Upper lobe of left lung (tissue), 6 donors: ENCODE data around the gene RFX2. TPM values are rescaled to one million over a fixed set of nuclear protein-coding genes. Genes with fewer than 3 reads are reported as not detected.
A peak's percentile ranks its signal among the peaks of the same experiment; 100 is the strongest.

Experiments
- ATAC-seq, 2 donors: fragments of 200-7000 bp; cut with Tn5 transposase; one replicate each; pipeline ENCODE4 v1.9.1; 2022; ENCODE audit warnings: mild to moderate bottlenecking in 2 of 2, moderate library complexity in 2 of 2; ENCODE audit not compliant: low FRiP score in 2 of 2
- DNase-seq, 2 donors: peaks; one replicate each; pipeline ENCODE4 v3.0.0-alpha.2; 2019 to 2020
- H3K27ac ChIP-seq, 4 donors: fragments of 200-600 bp; sonication (generic); one replicate each; pipeline ENCODE4 v1.5.1; 2016 to 2019
- H3K27me3 ChIP-seq, 4 donors: fragments of 200-600 bp; sonication (generic); one replicate each; pipeline ENCODE4 v1.5.1; 2017 to 2019
- H3K36me3 ChIP-seq, 4 donors: fragments of 200-600 bp; sonication (generic); one replicate each; pipeline ENCODE4 v1.5.1; 2016 to 2019
- H3K4me1 ChIP-seq, 4 donors: fragments of 200-600 bp; sonication (generic); one replicate each; pipeline ENCODE4 v1.5.1; 2018 to 2019
- H3K4me3 ChIP-seq, 4 donors: fragments of 200-600 bp; sonication (generic); one replicate each; pipeline ENCODE4 v1.5.1; 2017 to 2019; ENCODE audit warnings: mild to moderate bottlenecking in 2 of 4, moderate library complexity in 1 of 4
- H3K9me3 ChIP-seq, 4 donors: fragments of 200-600 bp; sonication (generic); one replicate each; pipeline ENCODE4 v1.5.1; 2018 to 2019
- EP300 ChIP-seq, 4 donors: sonication (generic); formaldehyde crosslinking; IDR thresholded peaks; one replicate each; pipeline ENCODE4 v1.5.1; 2017; ENCODE audit warnings: antibody characterized with exemption in 4 of 4, control low read depth in 2 of 4
- POLR2A ChIP-seq, 4 donors: fragments of 450-650 bp; IDR thresholded peaks; one replicate each; pipeline ENCODE4 v1.5.1; 2016 to 2017; ENCODE audit warnings: antibody characterized with exemption in 4 of 4, mild to moderate bottlenecking in 2 of 4
- POLR2AphosphoS5 ChIP-seq, 2 donors: sonication (generic); formaldehyde crosslinking; IDR thresholded peaks; one replicate each; pipeline ENCODE4 v1.5.1; 2017; ENCODE audit warnings: antibody characterized with exemption in 2 of 2
- WGBS, 2 donors: methylation state at CpG; one replicate each; pipeline ENCODE4 v1.1.5; 2017 to 2018; 5-methylcytosine and 5-hydroxymethylcytosine counted together
- total RNA-seq, 6 donors: library from RNA; depleted of rRNA in 4 of 6; stranded (reverse); fragments of >200 nt in 4 of 6; gene quantifications; one replicate each; pipeline versions ENCODE4 v1.1.0 to v1.2.1, GENCODE V29; 2016 to 2021
- TF ChIP-seq, protein P1 (sequence below), 6 experiments: fragments of 450-650 bp in 4 of 6; fragments of 200-600 bp in 2 of 6; sonication (generic) in 2 of 6; IDR thresholded peaks; one replicate each; pipeline ENCODE4 v1.5.1; 2016 to 2019; ENCODE audit warnings: antibody characterized with exemption in 6 of 6
- donor health status: DM: no; HTN: no; CAD: no; lungs with moderate emphysema.
- donor health status: DM: no; HTN: yes; CAD: no; lungs with severe emphysema.

The RFX2 gene
- total RNA-seq, 6 donors from 2014 or later: 14.3 to 111 (median 28.6) TPM

DNA sequence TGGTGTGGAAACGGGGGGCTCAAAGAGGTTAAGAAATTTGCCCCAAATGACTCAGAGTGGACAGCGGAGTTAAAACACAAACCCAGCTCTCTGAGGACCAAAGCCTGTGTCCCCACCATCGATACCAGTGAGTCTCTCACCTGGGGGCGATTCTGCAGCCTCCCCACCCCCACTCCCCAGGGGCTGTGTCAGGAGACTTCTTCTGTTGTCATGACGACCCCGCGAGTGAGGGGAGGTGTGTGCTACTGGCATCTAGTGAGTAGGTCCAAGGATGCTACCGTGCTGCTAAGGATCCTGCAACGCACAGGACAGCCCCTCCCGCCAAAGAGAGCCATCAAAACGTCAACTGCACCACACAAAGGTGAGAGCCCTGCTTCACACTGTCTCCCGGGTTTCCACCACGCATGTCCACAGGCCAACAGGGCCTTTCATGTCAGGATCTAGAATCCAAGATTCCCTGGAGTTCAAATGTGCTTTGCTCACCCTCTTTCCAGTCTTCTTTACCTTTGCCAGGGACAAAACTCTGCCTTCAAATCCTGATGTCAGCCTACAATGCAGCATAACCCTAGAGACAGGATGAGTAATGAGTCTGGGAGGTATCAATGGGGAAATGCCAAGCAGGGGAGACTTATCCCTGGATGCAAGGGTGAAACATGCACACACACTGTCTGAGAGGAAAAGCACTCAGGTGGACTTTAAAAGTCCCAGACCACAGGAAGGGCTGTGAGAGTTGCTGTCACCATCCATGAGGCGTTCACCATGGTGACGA is 136.2 kb downstream of the RFX2 start:
- 82 to 85% methylated on average over 5 to 15 of the region's 15 CpGs for WGBS, 2 donors
- Histone ChIP-seq H3K4me3 (no peak overlapping the region), H3K4me1 (peaks cover 49 to 72% (median 54%) of the 10 kb centered on the region in 4 donors), H3K27ac (peak overlapping the region in 1 of 4 donors; percentile 36), H3K36me3 (peaks cover 0 to 21% (median 11%) of the 10 kb centered on the region in 4 donors), H3K9me3 (no peaks in the 10 kb centered on the region), H3K27me3 (no peaks in the 10 kb centered on the region)
- ATAC-seq: no peak
- TF ChIP-seq, protein P1, sequence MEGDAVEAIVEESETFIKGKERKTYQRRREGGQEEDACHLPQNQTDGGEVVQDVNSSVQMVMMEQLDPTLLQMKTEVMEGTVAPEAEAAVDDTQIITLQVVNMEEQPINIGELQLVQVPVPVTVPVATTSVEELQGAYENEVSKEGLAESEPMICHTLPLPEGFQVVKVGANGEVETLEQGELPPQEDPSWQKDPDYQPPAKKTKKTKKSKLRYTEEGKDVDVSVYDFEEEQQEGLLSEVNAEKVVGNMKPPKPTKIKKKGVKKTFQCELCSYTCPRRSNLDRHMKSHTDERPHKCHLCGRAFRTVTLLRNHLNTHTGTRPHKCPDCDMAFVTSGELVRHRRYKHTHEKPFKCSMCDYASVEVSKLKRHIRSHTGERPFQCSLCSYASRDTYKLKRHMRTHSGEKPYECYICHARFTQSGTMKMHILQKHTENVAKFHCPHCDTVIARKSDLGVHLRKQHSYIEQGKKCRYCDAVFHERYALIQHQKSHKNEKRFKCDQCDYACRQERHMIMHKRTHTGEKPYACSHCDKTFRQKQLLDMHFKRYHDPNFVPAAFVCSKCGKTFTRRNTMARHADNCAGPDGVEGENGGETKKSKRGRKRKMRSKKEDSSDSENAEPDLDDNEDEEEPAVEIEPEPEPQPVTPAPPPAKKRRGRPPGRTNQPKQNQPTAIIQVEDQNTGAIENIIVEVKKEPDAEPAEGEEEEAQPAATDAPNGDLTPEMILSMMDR (IDR thresholded peaks at IDR 0.05): no peak
- no peak for TF ChIP-seq POLR2A (IDR thresholded peaks at IDR 0.05)
- no peak for DNase-seq

DNA sequence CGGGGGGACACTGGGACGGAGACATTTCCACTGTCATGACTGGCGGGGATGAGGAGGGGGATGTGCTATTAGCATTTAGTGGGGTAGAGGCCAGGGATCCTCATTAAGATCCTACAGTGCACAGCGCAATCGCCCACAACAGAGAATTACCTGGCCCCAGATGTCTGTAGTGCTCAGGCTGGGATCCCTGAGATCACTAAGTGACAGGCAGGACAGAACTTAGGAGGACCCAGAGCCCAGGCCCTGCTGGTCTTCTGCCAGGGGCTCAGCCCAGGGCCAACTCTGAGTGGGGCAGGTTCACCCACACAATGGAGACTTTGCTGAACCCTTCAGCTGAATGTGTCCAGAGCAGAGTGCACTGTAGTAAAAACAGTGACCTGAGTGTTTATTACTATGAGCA is 136.9 kb downstream of the RFX2 start:
- H3K4me3 ChIP-seq: no peak overlapping the region
- TF ChIP-seq POLR2A (IDR thresholded peaks at IDR 0.05) (no peak), EP300 (IDR thresholded peaks at IDR 0.05) (no peak), POLR2AphosphoS5 (IDR thresholded peaks at IDR 0.05) (no peak)
- TF ChIP-seq, protein P1 (IDR thresholded peaks at IDR 0.05): no peak
- no peak overlapping the region for H3K27ac ChIP-seq
- no peaks in the 10 kb centered on the region for H3K27me3 ChIP-seq
- DNase-seq (no peak), ATAC-seq (no peak)
- 81 to 89% methylated on average over 5 of the region's 5 CpGs for WGBS, 2 donors
- peaks cover 49 to 72% (median 56%) of the 10 kb centered on the region in 4 donors for H3K4me1 ChIP-seq
- peaks cover 0 to 21% (median 11%) of the 10 kb centered on the region in 4 donors for H3K36me3 ChIP-seq
- no peaks in the 10 kb centered on the region for H3K9me3 ChIP-seq

DNA sequence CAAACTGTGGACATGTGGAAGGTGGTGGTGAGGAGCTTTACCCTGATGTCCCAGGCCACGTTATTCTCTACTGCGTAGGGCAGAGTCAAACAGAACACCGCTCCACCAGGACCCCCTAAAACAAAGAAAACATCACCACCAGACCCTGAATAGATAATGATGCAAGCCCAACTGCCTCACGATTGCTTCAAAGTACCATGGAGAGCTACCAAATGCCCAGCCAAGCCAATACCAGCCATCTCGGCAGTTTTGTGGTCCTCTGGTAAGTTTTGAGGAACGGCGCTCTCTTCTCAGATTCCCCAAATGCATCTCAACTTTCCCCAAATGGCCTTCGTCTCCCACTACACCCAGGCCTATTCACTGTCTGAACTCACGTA is 138.0 kb downstream of the RFX2 start:
- no peaks in the 10 kb centered on the region for H3K9me3 ChIP-seq
- ATAC-seq: no peak
- no peak overlapping the region for H3K4me3 ChIP-seq
- no peak for DNase-seq
- no peaks in the 10 kb centered on the region for H3K27me3 ChIP-seq
- H3K4me1 ChIP-seq: peaks cover 58 to 80% (median 66%) of the 10 kb centered on the region in 4 donors
- WGBS, 2 donors: 83 to 87% methylated on average over 9 of the region's 9 CpGs
- TF ChIP-seq EP300 (IDR thresholded peaks at IDR 0.05) (no peak), POLR2AphosphoS5 (IDR thresholded peaks at IDR 0.05) (no peak), POLR2A (IDR thresholded peaks at IDR 0.05) (no peak)
- TF ChIP-seq, protein P1 (IDR thresholded peaks at IDR 0.05): no peak
- no peak overlapping the region for H3K27ac ChIP-seq
- H3K36me3 ChIP-seq: peaks cover 0 to 21% (median 11%) of the 10 kb centered on the region in 4 donors

DNA sequence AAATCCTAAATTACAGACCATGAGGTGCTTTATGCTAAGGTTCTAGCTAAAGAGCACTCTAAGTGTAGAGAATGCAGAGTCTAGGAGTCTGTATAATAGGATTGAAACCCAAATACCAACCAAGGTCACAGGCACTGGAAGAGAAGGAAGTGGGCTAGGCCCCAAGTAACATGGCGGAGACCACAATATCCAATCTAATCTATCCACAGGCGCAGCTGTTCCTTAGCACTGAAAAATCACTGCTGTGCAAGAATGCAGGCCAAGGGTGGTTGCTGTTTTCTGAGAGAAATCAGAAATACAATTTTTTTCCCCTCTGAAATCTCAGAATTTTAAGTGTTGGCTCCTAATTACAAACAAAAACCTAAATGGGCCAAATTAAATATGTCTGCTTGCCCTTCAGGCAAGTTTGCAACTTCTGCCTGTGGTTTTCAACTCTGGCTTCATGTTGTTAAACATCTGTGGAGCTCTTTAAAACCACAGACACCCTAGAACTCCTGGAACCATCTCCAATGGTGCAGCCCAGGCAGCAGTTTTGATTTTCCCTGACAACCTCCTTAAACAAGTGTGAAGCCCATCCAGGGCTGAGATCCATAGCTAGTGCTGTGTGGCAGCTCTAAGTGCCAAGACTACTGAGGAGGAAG is 138.5 kb downstream of the RFX2 start:
- DNase-seq (no peak), ATAC-seq (no peak)
- peaks cover 58 to 80% (median 66%) of the 10 kb centered on the region in 4 donors for H3K4me1 ChIP-seq
- no peak overlapping the region for H3K27ac ChIP-seq
- no peak for TF ChIP-seq EP300 (IDR thresholded peaks at IDR 0.05)
- TF ChIP-seq POLR2A (IDR thresholded peaks at IDR 0.05): no peak
- no peak for TF ChIP-seq POLR2AphosphoS5 (IDR thresholded peaks at IDR 0.05)
- TF ChIP-seq, protein P1 (IDR thresholded peaks at IDR 0.05): no peak
- H3K9me3 ChIP-seq: no peaks in the 10 kb centered on the region
- peaks cover 0 to 21% (median 11%) of the 10 kb centered on the region in 4 donors for H3K36me3 ChIP-seq
- no peaks in the 10 kb centered on the region for H3K27me3 ChIP-seq
- no peak overlapping the region for H3K4me3 ChIP-seq
- WGBS, 2 donors: 85 to 88% methylated on average over 2 of the region's 2 CpGs
